Right renal pelvis (tissue), 4 donors: Measurements from ENCODE around the gene PNPLA7. TPM values are rescaled to one million over a fixed set of nuclear protein-coding genes. Genes with fewer than 3 reads are reported as not detected.

Source experiments
- DNase-seq, 4 donors: peaks; one replicate each; pipeline ENCODE4 v3.0.0-alpha.2; 2013; ENCODE audit warnings: low read depth in 4 of 4, low spot score in 3 of 4, missing footprints in 1 of 4
- polyA plus RNA-seq, 4 donors: library from polyadenylated mRNA; unstranded; fragments of 120-200 nt; gene quantifications; one replicate each; pipeline ENCODE4 v1.2.1, GENCODE V29; 2013; ENCODE audit not compliant: insufficient read length in 4 of 4

The PNPLA7 gene
- polyA plus RNA-seq, 4 donors, result 1.6 to 2.7 (median 2.2) TPM

DNA sequence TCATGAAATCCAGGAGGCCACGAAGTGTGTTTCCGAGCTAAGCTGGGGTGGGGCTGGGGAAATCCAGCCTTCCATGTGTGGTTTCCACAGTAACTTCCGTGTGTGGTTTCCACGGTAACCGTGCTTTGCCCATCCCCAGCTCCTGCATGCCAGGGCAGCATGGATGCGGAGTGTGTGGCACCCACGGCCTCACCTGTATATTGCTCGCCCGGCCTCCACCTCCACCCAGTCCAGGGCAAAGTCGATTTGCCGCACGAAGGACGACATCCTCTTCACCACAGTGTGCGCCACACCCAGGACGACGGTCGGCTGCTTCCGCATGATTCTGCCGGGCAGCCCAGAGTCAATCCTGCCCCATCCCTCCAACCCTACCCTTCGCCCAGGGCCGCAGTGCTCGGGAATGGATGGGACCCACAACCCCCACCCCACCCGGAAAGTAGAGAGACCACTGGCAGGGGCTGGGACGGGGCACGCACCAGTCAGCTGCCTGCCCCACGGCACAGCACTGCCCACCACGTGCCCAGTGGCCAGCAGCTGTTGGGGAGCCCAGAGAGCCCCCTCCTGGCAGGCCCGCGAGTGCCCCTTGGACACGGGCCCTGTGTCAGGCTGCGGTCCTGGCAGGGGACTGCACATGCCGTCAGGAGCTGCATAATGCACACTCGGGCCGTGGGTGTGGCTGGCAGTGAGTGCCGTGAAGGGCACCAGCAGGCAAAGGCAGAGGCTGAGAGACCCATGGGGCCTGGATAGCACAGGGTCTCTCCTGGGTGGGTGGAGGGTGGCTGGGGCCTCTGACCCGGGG, 52.1 kb downstream of the PNPLA7 start:
- no peak for DNase-seq

GRCh38 chr9:137496601-137497375, 53.4 kb downstream of the PNPLA7 start:
- DNase-seq, result no peak

- DNase-seq, result no peak
Observed at GRCh38 chr9:137494550-137495351, 55.5 kb downstream of the PNPLA7 start.

GRCh38 chr9:137494104-137494544, 56.1 kb downstream of the PNPLA7 start:
- no peak for DNase-seq

GRCh38 chr9:137493364-137494103, 56.7 kb downstream of the PNPLA7 start:
- no peak for DNase-seq

- DNase-seq, result no peak
Observed at GRCh38 chr9:137492464-137493363, 57.5 kb downstream of the PNPLA7 start.

GRCh38 chr9:137491735-137492432, 58.3 kb downstream of the PNPLA7 start:
- no peak for DNase-seq

GRCh38 chr9:137490532-137491186, 59.5 kb downstream of the PNPLA7 start:
- DNase-seq, result no peak

- no peak for DNase-seq
Observed at GRCh38 chr9:137488906-137489305, 61.3 kb downstream of the PNPLA7 start.

GRCh38 chr9:137488327-137488653, 61.9 kb downstream of the PNPLA7 start:
- DNase-seq, result no peak

- no peak for DNase-seq
Observed at GRCh38 chr9:137487454-137488326, 62.5 kb downstream of the PNPLA7 start.

DNA sequence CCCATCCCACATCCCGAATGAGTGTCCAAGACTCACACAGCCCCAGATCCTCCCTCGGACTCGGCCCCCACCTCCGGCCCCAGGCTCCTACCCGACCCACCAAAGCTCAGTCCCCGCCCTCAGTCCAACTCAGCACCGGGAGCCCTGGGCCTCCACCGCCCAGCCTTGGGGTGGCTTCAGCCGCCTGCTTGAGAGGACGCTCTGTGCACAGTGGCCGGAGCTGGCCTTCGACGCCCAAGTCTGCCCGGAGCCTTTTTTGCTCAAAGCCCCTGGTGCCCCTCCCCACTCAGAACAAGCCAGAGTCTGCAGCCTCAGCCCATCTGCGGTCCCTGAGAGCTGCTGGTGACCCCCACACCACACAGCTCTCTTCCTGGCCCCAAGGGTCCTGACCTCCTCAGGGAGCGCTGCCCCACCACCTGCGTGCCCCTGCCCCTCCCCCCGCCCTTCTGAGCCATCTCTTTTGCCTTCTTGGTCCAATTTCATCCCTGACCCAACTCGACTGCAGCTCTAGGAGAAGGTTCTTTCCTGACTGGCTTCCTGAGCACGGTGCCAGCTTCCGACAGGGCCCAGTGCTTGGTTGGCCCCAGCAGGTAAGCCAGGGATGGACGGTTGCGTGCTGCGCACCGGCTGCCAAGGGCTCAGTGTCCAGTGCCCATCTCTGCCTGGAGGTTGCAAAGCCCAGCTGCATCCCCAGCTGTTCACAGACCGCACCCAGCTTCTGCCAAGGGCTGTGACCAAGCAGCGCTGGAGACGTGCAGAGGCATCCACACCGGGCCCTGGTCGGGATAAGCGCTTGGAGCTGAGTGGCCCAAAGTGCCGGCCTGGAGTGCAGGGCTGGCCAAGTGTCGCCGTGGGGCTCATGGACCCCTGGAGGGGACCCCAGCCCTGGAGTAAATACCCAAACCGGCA, 63.4 kb downstream of the PNPLA7 start:
- no peak for DNase-seq

GRCh38 chr9:137486141-137486490, 64.1 kb downstream of the PNPLA7 start:
- DNase-seq, result no peak

DNA sequence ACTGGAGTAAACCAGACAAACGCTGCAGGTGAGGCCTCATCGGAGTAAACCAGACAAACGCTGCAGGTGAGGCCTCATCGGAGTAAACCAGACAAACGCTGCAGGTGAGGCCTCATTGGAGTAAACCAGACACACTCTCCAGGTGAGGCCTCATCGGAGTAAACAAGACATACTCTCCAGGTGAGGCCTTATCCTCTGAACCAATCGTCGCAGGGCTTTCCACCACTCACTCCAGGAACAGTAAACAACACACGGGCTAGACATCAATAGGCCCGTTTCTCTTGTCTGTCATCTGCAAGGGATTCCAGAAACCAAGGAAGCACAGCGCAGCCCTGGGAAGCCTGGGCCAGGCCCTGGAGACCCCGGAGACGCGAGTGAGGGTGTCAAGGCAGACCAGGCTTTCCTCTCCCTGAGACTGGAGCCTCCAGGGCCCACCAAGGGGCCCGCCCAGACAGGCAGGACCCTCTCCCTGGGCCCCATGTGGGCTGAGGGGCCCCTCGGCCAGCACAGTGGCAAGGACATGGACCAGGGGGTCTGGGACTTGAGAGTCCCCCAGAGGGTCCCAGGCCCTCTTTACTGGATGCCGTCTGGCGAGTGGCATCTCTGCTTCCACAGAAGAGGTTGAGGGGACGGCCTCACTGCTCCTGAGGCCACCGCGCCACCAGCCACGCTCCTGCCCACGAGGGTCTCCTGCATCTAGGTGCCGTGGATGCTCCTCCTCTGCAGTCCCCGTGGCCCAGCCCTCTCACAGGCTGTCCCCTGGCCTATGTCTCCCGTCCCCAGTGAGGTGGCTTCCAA, 64.7 kb downstream of the PNPLA7 start:
- no peak for DNase-seq

DNA sequence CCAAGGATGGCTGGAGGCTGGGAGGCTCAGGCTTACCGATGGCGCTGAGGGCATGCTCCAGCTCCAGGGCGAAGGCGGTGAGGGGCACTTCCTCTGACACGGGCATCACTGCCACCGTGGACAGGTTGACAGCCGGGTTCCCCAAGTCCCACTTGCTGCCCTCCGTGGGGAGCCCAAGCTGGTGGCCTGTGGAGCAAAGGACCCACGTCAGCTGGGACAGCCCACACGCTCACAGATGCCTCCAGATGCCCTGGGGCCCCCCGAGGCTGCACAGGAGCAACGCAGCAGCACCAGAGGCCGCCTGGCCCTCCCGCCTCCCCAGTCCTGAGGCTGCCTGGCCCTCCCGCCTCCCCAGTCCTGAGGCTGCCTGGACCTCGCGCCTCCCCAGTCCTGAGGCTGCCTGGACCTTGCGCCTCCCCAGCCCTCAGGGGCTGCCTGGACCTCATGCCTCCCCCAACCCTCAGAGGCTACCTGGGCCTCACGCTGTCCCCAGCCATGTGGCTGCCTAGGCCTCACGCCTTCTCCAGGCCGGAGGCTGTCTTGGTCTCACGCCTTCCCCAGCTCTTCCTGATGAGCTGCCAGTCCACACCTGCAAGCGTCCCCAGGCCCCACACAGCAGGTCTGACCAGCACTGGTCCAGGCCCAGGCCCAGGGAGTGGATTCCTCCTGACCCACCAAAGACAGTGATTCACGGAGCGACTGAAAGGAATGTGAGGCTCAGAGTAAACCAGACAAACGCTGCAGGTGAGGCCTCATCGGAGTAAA, 65.5 kb downstream of the PNPLA7 start:
- no peak for DNase-seq
